SK-N-SH (cell line): ENCODE measurements around the gene ACSBG1. TPM values are rescaled to one million over a fixed set of nuclear protein-coding genes. Genes with fewer than 3 reads are reported as not detected.

Experiments
- CTCF ChIA-PET: fragments of 300-600, 350-600 bp; formaldehyde crosslinking; extraction: SDS; loops from one replicate; lab custom pipeline; 2021; lab: Yijun Ruan, JAX
- POLR2A ChIA-PET: fragments of 350-600 bp; sonication (Branson Sonifier 250); formaldehyde crosslinking; extraction: SDS; loops from one replicate; lab custom pipeline; 2020; ENCODE audit warnings: antibody characterized with exemption, inconsistent platforms; lab: Yijun Ruan, JAX
- DNase-seq: peaks from one replicate; pipeline ENCODE4 v3.0.0; 2012
- H2AFZ ChIP-seq: fragments of 200-600 bp; sonication (generic); 2 replicates; pipeline ENCODE4 v1.8.1; 2016; ENCODE audit warnings: antibody characterized with exemption, mild to moderate bottlenecking, low read depth
- H3F3A ChIP-seq: fragments of 200-600 bp; sonication (generic); replicated peaks from 2 replicates; pipeline ENCODE3; 2016; ENCODE audit warnings: antibody characterized with exemption, mild to moderate bottlenecking; ENCODE audit not compliant: insufficient read depth
- H3K27ac ChIP-seq, 2 experiments: fragments of 200-500 bp in 1 of 2; fragments of 200-600 bp in 1 of 2; sonication (Bioruptor generic) in 1 of 2; sonication (generic), shearing (Covaris generic) in 1 of 2; 2 replicates each; pipeline versions ENCODE4 v1.5.1 to v1.6.1; 2014 to 2016; ENCODE audit warnings: low read depth in 2 of 2, inconsistent platforms in 1 of 2, low read length in 1 of 2, mild to moderate bottlenecking in 1 of 2, mixed read lengths in 1 of 2
- H3K27me3 ChIP-seq: fragments of 200-600 bp; sonication (generic), shearing (Covaris generic); 2 replicates; pipeline ENCODE4 v1.6.1; 2016; ENCODE audit warnings: mixed run types; ENCODE audit not compliant: insufficient read depth
- H3K36me3 ChIP-seq, 2 experiments: fragments of 200-500 bp in 1 of 2; fragments of 200-600 bp in 1 of 2; sonication (Bioruptor generic) in 1 of 2; sonication (generic) in 1 of 2; replicated peaks in 1 of 2; 2 replicates each; pipeline versions ENCODE3 to v1.5.1; 2014 to 2016; ENCODE audit warnings: low read length in 1 of 2, mild to moderate bottlenecking in 1 of 2; ENCODE audit not compliant: insufficient read depth in 2 of 2, control insufficient read depth in 1 of 2
- H3K4me1 ChIP-seq, 2 experiments: fragments of 200-500 bp in 1 of 2; fragments of 200-600 bp in 1 of 2; sonication (Bioruptor generic) in 1 of 2; sonication (generic), shearing (Covaris generic) in 1 of 2; 2 replicates each; pipeline versions ENCODE4 v1.5.1 to v1.6.1; 2014 to 2016; ENCODE audit warnings: low read depth in 1 of 2, low read length in 1 of 2, mixed run types in 1 of 2; ENCODE audit not compliant: insufficient read depth in 2 of 2, control insufficient read depth in 1 of 2
- H3K4me2 ChIP-seq: fragments of 200-600 bp; sonication (generic), shearing (Covaris generic); 2 replicates; pipeline ENCODE4 v1.6.1; 2017; ENCODE audit warnings: mixed run types
- H3K4me3 ChIP-seq, 2 experiments: fragments of 200-500 bp in 1 of 2; fragments of 200-600 bp in 1 of 2; sonication (Bioruptor generic) in 1 of 2; sonication (generic), shearing (Covaris generic) in 1 of 2; 2 replicates each; pipeline versions ENCODE4 v1.5.1 to v1.8.1; 2014 to 2016; ENCODE audit warnings: low read depth in 2 of 2, inconsistent platforms in 1 of 2, low read length in 1 of 2, mild to moderate bottlenecking in 1 of 2, mixed read lengths in 1 of 2, moderate library complexity in 1 of 2
- H3K79me2 ChIP-seq: fragments of 200-600 bp; sonication (generic); 2 replicates; pipeline ENCODE4 v1.8.1; 2017; ENCODE audit warnings: mild to moderate bottlenecking; ENCODE audit not compliant: insufficient read depth
- H3K9ac ChIP-seq: fragments of 200-600 bp; sonication (generic); 2 replicates; pipeline ENCODE4 v1.6.1; 2017; ENCODE audit warnings: mixed run types
- H3K9me2 ChIP-seq: fragments of 200-600 bp; sonication (generic); 2 replicates; pipeline ENCODE4 v1.6.1; 2017; ENCODE audit warnings: mixed run types
- H3K9me3 ChIP-seq: fragments of 200-600 bp; sonication (generic); 2 replicates; pipeline ENCODE4 v1.6.1; 2017; ENCODE audit warnings: mixed run types, mild to moderate bottlenecking, moderate library complexity
- H4K20me1 ChIP-seq: fragments of 200-600 bp; sonication (generic); 2 replicates; pipeline ENCODE4 v1.6.1; 2017; ENCODE audit warnings: mild to moderate bottlenecking, mixed run types; ENCODE audit not compliant: insufficient read depth
- CHD2 ChIP-seq: fragments of 150-350 bp; IDR thresholded peaks from 2 replicates; pipeline ENCODE4 v1.6.1; 2018; ENCODE audit warnings: low read length; ENCODE audit not compliant: partially characterized antibody
- ELF1 ChIP-seq: IDR thresholded peaks from 2 replicates; pipeline ENCODE4 v1.4.0; 2012
- EP300 ChIP-seq, 2 experiments: IDR thresholded peaks; 2 replicates each; pipeline versions ENCODE4 v1.4.0 to v1.6.1; 2012; ENCODE audit warnings: borderline replicate concordance in 1 of 2, low read depth in 1 of 2, low read length in 1 of 2
- EZH2phosphoT487 ChIP-seq: fragments of 200-600 bp; sonication (generic); IDR thresholded peaks from 2 replicates; pipeline ENCODE4 v1.6.1; 2017; ENCODE audit warnings: low read depth, mixed run types, mild to moderate bottlenecking, antibody characterized with exemption, moderate library complexity, borderline replicate concordance
- FOSL2 ChIP-seq: IDR thresholded peaks from 2 replicates; pipeline ENCODE4 v1.4.0; 2012; ENCODE audit warnings: low read depth, mild to moderate bottlenecking, moderate library complexity, borderline replicate concordance
- FOXM1 ChIP-seq: IDR thresholded peaks from 2 replicates; pipeline ENCODE4 v1.4.0; 2012; ENCODE audit warnings: low read depth, mild to moderate bottlenecking
- JUND ChIP-seq: IDR thresholded peaks from 2 replicates; pipeline ENCODE4 v1.4.0; 2012
- MEF2A ChIP-seq: IDR thresholded peaks from 2 replicates; pipeline ENCODE4 v1.4.0; 2012; ENCODE audit warnings: low read depth, borderline replicate concordance
- RAD21 ChIP-seq: IDR thresholded peaks from 2 replicates; pipeline ENCODE4 v1.6.1; 2012; ENCODE audit warnings: mild to moderate bottlenecking, low read length
- SIN3A ChIP-seq: IDR thresholded peaks from 2 replicates; pipeline ENCODE4 v1.6.1; 2012; ENCODE audit warnings: low read depth, mild to moderate bottlenecking, low read length, moderate library complexity, borderline replicate concordance
- SMC3 ChIP-seq: IDR thresholded peaks from 2 replicates; pipeline ENCODE4 v1.6.1; 2012; ENCODE audit warnings: low read depth, low read length, improper control_type of control experiment
- TCF12 ChIP-seq: IDR thresholded peaks from 2 replicates; pipeline ENCODE4 v1.4.0; 2012
- TEAD4 ChIP-seq: IDR thresholded peaks from 2 replicates; pipeline ENCODE4 v1.4.0; 2012; ENCODE audit warnings: mild to moderate bottlenecking, borderline replicate concordance; ENCODE audit not compliant: insufficient read depth
- WGBS: methylation state at CpG from one replicate; pipeline ENCODE4 v1.1.6; 2017; ENCODE audit warnings: low lambda C conversion rate; 5-methylcytosine and 5-hydroxymethylcytosine counted together
- polyA plus RNA-seq, 3 experiments: library from polyadenylated mRNA; depleted of rRNA; stranded (reverse); fragments of >200 nt; gene quantifications; 2 replicates each; pipeline ENCODE4 v1.2.3, GENCODE V29; 2012
- TF ChIP-seq, protein P1 (sequence below): IDR thresholded peaks from 2 replicates; pipeline ENCODE4 v1.6.1; 2012; ENCODE audit warnings: mild to moderate bottlenecking, low read depth, low read length, moderate library complexity
- TF ChIP-seq, protein P2 (sequence below): IDR thresholded peaks from 2 replicates; pipeline ENCODE4 v1.4.0; 2012; ENCODE audit warnings: low read depth, borderline replicate concordance
- TF ChIP-seq, protein P3 (sequence below): fragments of 200-600 bp; sonication (generic); IDR thresholded peaks from 2 replicates; pipeline ENCODE4 v1.6.1; 2017; ENCODE audit warnings: antibody characterized with exemption, mild to moderate bottlenecking, moderate library complexity

Gene ACSBG1
- polyA plus RNA-seq, 1 of the 3 experiments (the other 2 are of a cell fraction), result under 0.01 TPM

DNA sequence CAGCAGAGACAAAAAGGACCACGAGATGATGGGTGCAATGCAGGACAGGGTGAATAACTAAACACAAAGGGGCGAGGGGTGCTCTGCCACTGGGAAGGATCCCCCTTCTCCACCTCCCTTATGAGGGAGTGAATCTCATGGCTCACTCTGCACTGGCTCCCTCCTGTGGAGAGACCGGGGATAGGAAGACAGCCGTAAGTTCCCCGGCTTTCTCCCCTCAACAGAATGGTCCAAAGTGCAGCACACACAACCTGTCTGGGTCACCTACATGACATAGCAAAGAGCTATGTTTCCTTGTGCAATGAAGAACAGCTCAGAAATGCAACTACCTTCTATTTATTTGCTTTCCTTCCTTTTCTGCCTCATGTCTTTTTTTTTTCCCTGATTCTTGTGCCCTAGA is 7.8 kb upstream of the ACSBG1 start (continued):
- TF ChIP-seq, protein P1, sequence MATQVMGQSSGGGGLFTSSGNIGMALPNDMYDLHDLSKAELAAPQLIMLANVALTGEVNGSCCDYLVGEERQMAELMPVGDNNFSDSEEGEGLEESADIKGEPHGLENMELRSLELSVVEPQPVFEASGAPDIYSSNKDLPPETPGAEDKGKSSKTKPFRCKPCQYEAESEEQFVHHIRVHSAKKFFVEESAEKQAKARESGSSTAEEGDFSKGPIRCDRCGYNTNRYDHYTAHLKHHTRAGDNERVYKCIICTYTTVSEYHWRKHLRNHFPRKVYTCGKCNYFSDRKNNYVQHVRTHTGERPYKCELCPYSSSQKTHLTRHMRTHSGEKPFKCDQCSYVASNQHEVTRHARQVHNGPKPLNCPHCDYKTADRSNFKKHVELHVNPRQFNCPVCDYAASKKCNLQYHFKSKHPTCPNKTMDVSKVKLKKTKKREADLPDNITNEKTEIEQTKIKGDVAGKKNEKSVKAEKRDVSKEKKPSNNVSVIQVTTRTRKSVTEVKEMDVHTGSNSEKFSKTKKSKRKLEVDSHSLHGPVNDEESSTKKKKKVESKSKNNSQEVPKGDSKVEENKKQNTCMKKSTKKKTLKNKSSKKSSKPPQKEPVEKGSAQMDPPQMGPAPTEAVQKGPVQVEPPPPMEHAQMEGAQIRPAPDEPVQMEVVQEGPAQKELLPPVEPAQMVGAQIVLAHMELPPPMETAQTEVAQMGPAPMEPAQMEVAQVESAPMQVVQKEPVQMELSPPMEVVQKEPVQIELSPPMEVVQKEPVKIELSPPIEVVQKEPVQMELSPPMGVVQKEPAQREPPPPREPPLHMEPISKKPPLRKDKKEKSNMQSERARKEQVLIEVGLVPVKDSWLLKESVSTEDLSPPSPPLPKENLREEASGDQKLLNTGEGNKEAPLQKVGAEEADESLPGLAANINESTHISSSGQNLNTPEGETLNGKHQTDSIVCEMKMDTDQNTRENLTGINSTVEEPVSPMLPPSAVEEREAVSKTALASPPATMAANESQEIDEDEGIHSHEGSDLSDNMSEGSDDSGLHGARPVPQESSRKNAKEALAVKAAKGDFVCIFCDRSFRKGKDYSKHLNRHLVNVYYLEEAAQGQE, result no peak
- TF ChIP-seq, protein P2, sequence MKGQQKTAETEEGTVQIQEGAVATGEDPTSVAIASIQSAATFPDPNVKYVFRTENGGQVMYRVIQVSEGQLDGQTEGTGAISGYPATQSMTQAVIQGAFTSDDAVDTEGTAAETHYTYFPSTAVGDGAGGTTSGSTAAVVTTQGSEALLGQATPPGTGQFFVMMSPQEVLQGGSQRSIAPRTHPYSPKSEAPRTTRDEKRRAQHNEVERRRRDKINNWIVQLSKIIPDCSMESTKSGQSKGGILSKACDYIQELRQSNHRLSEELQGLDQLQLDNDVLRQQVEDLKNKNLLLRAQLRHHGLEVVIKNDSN, result no peak
- TF ChIP-seq FOSL2 (no peak), ELF1 (no peak), EZH2phosphoT487 (no peak), SMC3 (peak; percentile 30), TCF12 (no peak), JUND (no peak), SIN3A (no peak), RAD21 (no peak; the same call in 1 of the 2 replicates)

DNA sequence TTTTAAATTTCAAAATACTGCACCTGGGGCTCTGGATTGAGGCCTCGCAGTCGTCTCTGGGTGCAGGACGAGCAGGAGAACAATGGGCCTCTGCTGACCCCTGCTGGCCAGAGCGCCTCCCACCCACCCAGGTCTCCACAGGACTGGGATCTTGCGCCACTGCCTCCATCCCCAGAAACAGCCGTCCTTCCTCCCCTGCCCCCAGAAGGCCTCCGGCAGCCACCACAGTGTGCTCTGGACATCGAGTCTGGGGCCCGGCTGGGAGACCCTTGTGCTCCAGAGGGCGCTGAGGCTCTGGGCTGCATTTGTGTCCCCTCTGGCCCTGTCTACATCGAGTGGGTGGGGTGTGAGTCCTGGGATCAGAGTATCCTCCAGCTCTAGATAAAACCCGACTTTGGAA is 6.7 kb upstream of the ACSBG1 start:
- no peak overlapping the region for H3K4me2 ChIP-seq
- H3K4me1 ChIP-seq, result peaks cover 0 to 12% of the 10 kb centered on the region in 2 experiments; a peak in 1 of 4 replicates
- H3K27me3 ChIP-seq, result peaks cover 5% of the 10 kb centered on the region; the same call in 1 of the 2 replicates
- no peak overlapping the region for H3K27ac ChIP-seq
- TF ChIP-seq CHD2 (peak; percentile 28), RAD21 (peak; percentile 95), EP300 (IDR thresholded peaks at IDR 0.05; ENCODE audit: borderline replicate concordance in 1 of 2, low read depth in 1 of 2, low read length in 1 of 2) (peak in 1 of 2 experiments; percentile 13; a peak in 1 of 4 replicates), FOXM1 (no peak), SMC3 (peak; percentile 94), TEAD4 (no peak), MEF2A (no peak)
- TF ChIP-seq, protein P3, sequence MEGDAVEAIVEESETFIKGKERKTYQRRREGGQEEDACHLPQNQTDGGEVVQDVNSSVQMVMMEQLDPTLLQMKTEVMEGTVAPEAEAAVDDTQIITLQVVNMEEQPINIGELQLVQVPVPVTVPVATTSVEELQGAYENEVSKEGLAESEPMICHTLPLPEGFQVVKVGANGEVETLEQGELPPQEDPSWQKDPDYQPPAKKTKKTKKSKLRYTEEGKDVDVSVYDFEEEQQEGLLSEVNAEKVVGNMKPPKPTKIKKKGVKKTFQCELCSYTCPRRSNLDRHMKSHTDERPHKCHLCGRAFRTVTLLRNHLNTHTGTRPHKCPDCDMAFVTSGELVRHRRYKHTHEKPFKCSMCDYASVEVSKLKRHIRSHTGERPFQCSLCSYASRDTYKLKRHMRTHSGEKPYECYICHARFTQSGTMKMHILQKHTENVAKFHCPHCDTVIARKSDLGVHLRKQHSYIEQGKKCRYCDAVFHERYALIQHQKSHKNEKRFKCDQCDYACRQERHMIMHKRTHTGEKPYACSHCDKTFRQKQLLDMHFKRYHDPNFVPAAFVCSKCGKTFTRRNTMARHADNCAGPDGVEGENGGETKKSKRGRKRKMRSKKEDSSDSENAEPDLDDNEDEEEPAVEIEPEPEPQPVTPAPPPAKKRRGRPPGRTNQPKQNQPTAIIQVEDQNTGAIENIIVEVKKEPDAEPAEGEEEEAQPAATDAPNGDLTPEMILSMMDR, result peak; percentile 88
- TF ChIP-seq, all 33 proteins: peak for 5
- H3F3A ChIP-seq, result no peaks in the 10 kb centered on the region
- H3K9me2 ChIP-seq, result no peaks in the 10 kb centered on the region
- H3K36me3 ChIP-seq, result no peaks in the 10 kb centered on the region
- DNase-seq, result peak; percentile 93
- WGBS, result 13% methylated on average over 11 of the region's 12 CpGs
- ChIA-PET CTCF (interaction anchor here (0.6 to 11.0 kb wide), 49 partner anchors 9 to 424 kb away, joined by 3 to 168 read pairs (median 5); partner anchors contain the start of gene CIB2), POLR2A (no interaction called here)
- no peaks in the 10 kb centered on the region for H3K79me2 ChIP-seq
- no peak overlapping the region for H3K9ac ChIP-seq
- H2AFZ ChIP-seq, result peak overlapping the region; percentile 82
- peak overlapping the region in 1 of 2 experiments; percentile 35; a peak in 1 of 4 replicates for H3K4me3 ChIP-seq
- H4K20me1 ChIP-seq, result no peaks in the 10 kb centered on the region
- H3K9me3 ChIP-seq, result no peaks in the 10 kb centered on the region
